ENCODE measurements around the gene TMEM145.

GRCh38 chr19:42335374-42335936, 22.3 kb downstream of the TMEM145 start:
- TF ChIP-seq CTCF (IDR thresholded peaks at IDR 0.05; ENCODE audit: insufficient read depth, low read length, poor library complexity, severe bottlenecking) (no peak), EZH2phosphoT487 (conservative IDR thresholded peaks at IDR 0.05; ENCODE audit: low read length) (no peak)

Data from SU-DHL-6 (cell line).